Neural progenitor cell (in vitro differentiated cells): Measurements from ENCODE around the gene SNAPC2.

Experiments used
- CTCF ChIP-seq: fragments of 200-600 bp; sonication (generic); IDR thresholded peaks from 2 replicates; pipeline ENCODE4 v1.5.1; 2017; ENCODE audit warnings: antibody characterized with exemption, mild to moderate bottlenecking
- EZH2 ChIP-seq: fragments of 200-600 bp; sonication (generic); IDR thresholded peaks from 2 replicates; pipeline ENCODE4 v1.6.1; 2017; ENCODE audit warnings: antibody characterized with exemption, mild to moderate bottlenecking, moderate library complexity

GRCh38 chr19:7908078-7908699, 11.9 kb upstream of the SNAPC2 start:
- TF ChIP-seq CTCF, result no peak
- no peak for TF ChIP-seq EZH2
